Measurements from ENCODE around the gene SETDB1.
"Not testable (repeated sequence)": the region's sequence is repeated elsewhere in the genome, so short reads cannot be mapped to it uniquely, and the experiment has no call there.

SETDB1 gene

GRCh38 chr1:150928775-150929174 lies 2.6 kb downstream of the SETDB1 start:
- not testable (repeated sequence) for H3K4me3 ChIP-seq (ENCODE audit: low read depth, low read length)

GRCh38 chr1:150931773-150932172 lies 5.6 kb downstream of the SETDB1 start:
- H3K4me3 ChIP-seq (ENCODE audit: low read depth, low read length): no peak overlapping the region

GRCh38 chr1:150944856-150945255 lies 18.7 kb downstream of the SETDB1 start:
- no peak overlapping the region for H3K4me3 ChIP-seq (ENCODE audit: low read depth, low read length)

DNA sequence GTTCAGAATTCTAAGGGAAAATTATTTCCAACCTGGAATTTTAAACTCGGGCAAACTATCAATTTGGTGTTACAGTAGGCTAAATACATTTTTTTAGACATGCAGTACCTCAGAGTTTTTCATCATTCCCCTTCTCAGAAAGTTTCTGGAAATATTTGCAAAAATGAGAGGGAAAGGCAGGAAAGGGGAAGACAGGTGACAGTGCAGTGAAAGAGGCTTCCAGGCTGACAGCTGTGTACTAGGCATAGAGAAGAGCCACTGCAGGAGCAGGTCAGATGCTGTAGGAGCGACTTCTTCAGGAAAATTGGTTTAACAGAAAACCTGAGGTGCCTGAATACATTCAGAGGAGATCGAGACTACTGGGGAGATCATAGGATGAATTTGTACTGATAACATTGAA lies 28.5 kb downstream of the SETDB1 start:
- no peak overlapping the region for H3K4me3 ChIP-seq (ENCODE audit: low read depth, low read length)

DNA sequence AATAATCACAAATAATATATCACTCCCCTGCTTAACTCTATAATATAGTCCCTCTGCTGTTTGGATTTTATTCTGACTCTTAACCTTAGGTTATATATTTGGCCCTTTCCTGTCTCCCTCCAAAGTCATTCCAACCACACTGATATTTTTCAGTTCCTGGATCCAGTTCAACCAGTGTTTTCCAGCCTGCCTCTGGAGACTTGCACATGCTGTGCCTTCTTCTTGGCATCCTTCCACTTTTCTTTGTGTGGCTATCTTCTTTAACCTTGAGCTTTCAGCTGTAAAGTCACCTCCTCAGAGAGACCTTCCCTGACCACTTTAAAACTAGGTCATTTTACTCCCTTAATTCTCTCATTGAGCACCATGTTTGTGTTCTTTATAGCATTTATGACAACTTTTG lies 29.1 kb downstream of the SETDB1 start:
- H3K4me3 ChIP-seq (ENCODE audit: low read depth, low read length): no peak overlapping the region

DNA sequence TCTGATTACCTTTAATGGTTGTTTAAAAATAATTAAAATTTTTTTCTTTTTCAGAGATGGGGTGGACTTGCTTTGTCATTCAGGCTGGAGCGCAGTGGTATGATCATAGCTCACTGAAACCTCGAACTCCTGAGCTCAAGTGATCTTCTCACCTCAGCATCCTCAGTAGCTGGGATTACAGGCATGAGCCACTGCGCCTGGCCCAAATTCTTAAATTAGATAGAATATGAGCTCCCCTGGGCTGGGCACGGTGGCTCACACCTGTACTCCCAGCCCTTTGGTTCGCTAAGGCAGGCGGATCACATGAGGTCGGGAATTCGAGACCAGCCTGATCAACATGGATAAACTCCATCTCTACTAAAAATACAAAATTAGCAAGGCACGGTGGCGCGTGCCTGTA lies 31.5 kb downstream of the SETDB1 start:
- H3K4me3 ChIP-seq (ENCODE audit: low read depth, low read length): no peak overlapping the region

DNA sequence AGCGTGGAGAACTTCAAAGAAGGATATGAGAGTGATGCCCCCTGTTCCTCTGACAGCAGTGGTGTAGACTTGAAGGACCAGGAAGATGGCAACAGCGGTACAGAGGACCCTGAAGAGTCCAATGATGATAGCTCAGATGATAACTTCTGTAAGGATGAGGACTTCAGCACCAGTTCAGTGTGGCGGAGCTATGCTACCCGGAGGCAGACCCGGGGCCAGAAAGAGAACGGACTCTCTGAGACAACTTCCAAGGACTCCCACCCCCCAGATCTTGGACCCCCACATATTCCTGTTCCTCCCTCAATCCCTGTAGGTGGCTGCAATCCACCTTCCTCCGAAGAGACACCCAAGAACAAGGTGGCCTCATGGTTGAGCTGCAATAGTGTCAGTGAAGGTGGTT lies 34.5 kb downstream of the SETDB1 start:
- H3K4me3 ChIP-seq (ENCODE audit: low read depth, low read length): no peak overlapping the region

DNA sequence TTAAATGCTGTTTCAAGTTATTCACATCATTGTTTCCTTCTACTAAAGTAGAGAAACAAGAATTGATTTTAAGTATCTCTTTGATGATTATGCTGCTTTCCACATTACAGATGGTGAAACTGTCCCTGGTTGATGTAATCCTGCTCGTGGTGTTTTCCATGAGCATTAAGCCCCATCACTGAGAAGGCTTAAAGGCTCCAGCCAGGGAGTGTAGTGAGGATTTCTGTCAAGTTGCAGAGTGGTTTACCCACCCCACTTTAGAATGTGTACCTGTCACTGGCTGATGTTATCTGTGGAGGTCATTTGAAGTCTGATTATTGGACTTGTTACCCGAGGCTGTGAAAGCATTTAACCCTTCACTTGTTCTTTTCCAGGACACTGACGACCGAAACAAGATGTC lies 35.6 kb downstream of the SETDB1 start:
- no peak overlapping the region for H3K4me3 ChIP-seq (ENCODE audit: low read depth, low read length)

- H3K4me3 ChIP-seq (ENCODE audit: low read depth, low read length): no peak overlapping the region
Observed at GRCh38 chr1:150963321-150964163, 37.4 kb downstream of the SETDB1 start.

GRCh38 chr1:150964164-150964489 lies 38.0 kb downstream of the SETDB1 start:
- H3K4me3 ChIP-seq (ENCODE audit: low read depth, low read length): no peak overlapping the region

DNA sequence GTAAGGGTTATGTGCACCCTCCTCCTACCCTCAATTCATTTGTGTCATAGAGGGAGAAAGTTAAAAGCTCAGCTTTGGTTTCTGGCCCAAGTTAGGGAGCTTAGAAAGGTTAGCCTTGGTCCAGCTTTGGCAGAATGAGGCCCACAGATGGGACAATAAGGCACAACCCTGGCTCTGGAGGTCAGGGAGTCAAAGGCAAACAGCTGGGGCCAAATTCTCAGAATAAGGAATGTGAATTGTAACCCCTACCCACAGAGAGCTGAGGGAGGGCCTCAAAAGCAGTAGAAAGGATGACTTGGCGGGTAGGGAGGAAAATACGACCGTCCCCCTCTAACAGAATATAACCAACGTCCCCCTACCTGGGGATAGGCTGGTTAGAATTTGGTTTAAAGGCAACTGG lies 39.4 kb downstream of the SETDB1 start:
- H3K4me3 ChIP-seq (ENCODE audit: low read depth, low read length): no peak overlapping the region

DNA sequence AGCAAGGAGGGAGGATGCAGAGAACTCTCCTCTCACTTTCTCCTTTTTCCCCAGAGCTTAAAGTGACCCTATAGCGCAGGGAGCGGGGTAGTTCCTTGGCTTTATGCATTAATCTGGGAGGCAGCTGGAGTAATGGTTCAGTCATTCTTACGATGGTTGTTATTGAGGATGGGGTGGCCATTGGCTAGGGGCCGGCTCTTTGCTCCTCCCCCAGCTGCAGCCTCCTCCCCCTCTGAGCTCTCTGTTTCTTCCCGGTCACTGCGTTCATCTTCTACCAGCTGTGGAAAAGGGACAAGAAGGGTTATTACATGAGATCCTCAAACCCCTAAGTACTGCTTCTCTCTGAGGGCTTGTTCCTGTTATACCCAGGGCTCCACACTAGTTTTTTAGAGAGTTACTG lies 39.8 kb downstream of the SETDB1 start:
- no peak overlapping the region for H3K4me3 ChIP-seq (ENCODE audit: low read depth, low read length)

- H3K4me3 ChIP-seq (ENCODE audit: low read depth, low read length): no peak overlapping the region
Observed at GRCh38 chr1:150967936-150968335, 41.8 kb downstream of the SETDB1 start.

GRCh38 chr1:150968491-150968890 lies 42.3 kb downstream of the SETDB1 start:
- no peak overlapping the region for H3K4me3 ChIP-seq (ENCODE audit: low read depth, low read length)

DNA sequence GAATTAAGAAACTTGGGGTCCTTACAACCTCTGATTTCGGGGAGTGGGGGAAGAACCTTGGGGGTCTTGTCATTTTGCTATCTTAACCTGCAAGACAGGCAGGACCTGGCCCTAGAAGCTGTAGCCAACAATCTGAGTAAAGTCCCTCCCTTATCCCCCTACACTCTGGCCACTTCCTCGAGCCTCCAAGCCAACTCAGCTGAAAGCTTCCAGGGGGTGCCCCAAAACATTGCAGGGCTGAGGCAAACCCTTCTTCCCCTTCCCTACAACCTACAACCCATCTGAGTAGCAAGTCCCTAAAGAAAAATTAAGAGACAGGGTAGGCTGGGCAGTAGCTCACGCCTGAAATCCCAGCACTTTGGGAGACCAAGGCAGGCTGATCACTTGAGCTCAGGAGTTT lies 43.5 kb downstream of the SETDB1 start:
- no peak overlapping the region for H3K4me3 ChIP-seq (ENCODE audit: low read depth, low read length)

- H3K4me3 ChIP-seq (ENCODE audit: low read depth, low read length): no peak overlapping the region
Observed at GRCh38 chr1:150970808-150971582, 44.8 kb downstream of the SETDB1 start.

- H3K4me3 ChIP-seq (ENCODE audit: low read depth, low read length): no peak overlapping the region
Observed at GRCh38 chr1:150971583-150972416, 45.6 kb downstream of the SETDB1 start.

DNA sequence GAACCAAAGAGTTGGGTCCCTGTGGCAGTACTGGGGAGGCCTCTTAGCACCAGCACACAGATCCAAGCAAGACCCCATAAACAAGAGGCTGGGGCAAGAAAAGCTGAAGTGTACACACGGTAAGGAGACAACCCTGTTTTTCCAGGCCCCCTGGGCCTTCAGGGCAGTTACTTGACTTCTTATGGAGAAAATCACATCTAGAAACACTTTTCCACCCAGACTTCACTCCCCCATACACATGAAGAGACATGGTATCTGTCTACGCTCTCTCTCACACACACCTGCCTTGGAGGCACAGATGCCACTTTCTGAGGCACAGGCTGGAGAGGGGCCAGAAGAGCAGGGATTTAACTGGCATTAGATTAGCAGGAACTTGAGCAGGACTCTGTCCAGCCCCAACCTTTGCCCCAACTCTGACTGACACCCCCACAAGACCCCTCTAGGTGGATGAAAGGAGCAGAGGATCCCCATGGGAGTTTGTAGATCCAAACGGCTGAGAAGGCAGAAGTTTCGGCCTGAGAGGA lies 46.3 kb downstream of the SETDB1 start:
- H3K4me3 ChIP-seq (ENCODE audit: low read depth, low read length): no peak overlapping the region

- peak overlapping the region; percentile 66 for H3K4me3 ChIP-seq (ENCODE audit: low read depth, low read length)
Observed at GRCh38 chr1:150973258-150973835, 47.2 kb downstream of the SETDB1 start.

DNA sequence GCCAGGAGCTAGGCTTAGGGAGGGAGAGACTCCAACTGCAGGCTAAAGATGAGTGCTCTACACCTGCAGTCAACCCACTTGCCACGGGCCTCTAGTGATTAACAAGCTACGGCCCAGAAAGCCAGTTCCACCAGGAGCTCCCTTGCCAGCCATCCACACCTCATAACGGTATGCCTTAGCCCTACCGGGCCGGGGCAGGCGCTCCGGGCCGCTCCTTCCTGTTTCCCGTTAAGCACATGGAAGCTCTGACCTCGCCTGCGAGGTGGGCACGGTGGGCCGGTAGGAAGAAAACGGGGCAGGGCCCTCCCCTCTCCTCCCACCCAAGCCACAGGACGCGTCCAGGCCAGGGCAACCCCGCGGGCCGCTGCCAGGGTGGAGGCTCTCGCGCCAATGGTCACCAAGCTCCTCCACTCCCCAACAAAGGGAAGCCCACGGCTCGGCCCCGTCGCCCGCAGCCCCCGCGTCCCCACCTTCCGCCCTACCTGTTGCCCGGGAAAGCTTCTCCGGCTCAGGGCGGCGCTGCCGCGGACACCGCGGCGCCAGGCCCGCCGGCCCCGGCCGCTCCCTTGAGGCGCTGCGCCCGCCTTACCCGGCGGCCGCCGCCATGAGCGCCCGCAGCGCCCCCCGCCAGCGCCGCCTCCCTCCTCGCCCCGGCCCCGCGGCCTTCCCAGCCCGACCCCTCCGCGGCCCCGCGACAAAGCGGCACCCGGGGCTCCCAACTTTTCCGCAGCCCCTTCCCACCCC lies 47.8 kb downstream of the SETDB1 start:
- peak overlapping the region; percentile 66 for H3K4me3 ChIP-seq (ENCODE audit: low read depth, low read length)

All from iPS-11a (cell line).